T-helper 22 cell (primary cell): ENCODE data around the gene CCDC57.

ENCODE experiments used
- DNase-seq: peaks from one replicate; pipeline ENCODE4 v3.0.0-alpha.2; 2020; ENCODE audit warnings: low read depth

CCDC57 gene

DNA sequence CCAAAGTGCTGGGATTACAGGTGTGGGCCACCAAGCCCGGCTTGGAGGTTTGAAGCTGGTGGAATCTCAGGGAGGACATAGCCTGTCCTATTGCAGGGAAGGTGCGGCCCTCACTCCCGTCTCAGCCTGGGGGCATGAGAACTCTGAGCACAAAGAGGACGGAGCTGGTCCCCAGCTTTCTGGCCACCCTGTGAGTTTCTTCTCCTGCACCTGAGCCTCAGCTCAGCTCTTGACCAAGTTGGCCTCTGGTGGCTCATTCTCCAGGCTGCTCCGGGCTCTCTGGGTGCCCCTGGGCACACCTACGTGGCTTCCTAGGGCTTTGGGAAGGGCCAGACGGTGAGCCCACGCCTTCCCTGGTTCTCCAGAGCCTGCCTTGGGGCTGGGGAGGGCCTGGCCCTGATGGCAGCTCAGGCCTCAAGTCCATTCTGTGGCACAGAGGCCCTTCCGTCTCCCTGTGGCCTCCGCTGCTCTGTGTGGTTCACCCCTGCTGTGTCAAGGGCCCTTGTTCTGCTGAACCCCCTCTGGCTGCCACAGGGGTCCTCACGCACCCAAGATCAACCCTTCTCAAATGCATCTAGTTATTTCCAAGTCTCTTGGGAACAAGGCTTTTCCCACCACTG lies 107.7 kb downstream of the CCDC57 start:
- DNase-seq, result no peak

GRCh38 chr17:82103553-82104451 lies 108.8 kb downstream of the CCDC57 start:
- DNase-seq, result no peak

DNA sequence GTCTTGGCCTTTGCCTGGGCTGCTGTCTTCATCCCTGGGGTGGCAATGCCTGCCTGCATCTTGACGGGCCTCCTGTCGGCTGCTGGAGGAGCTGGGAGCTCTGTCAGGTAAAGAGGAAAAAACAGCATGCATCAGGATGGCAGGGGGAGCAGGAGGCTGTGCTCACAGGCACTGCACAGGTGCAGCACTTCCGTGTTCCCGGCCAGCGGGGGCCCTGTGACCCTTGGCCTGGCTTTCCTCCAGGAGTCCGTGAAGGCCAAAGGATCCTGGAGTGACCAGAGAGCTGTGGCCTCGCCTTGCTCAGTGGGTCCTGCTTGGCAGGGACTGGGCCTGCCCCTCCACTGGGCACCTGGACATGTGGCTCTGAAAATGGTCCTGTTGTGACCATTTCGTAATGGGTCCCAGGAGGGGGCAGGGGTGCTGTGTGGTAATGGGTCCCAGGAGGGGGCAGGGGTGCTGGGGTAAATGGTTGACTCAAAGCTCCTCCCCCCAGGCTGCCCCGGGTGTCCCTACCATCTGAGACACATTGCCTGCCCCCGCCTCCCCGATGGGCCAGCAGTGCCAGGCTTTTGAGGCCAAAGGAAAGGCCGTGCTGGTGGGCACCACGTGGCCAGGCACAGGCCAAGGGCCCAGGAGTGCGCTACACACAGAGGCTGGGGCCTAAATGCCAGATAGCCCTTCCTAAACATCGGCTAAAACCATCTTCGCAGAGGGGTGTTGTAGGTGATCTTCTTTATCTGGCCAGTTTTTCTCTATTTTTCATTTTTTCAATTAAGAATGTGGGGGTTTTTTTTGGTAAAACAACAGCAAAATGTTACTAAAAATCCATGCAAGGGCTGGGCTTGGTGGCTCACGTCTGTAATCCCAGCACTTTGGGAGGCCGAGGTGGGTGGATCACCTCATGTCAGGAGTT lies 110.6 kb downstream of the CCDC57 start:
- no peak for DNase-seq

DNA sequence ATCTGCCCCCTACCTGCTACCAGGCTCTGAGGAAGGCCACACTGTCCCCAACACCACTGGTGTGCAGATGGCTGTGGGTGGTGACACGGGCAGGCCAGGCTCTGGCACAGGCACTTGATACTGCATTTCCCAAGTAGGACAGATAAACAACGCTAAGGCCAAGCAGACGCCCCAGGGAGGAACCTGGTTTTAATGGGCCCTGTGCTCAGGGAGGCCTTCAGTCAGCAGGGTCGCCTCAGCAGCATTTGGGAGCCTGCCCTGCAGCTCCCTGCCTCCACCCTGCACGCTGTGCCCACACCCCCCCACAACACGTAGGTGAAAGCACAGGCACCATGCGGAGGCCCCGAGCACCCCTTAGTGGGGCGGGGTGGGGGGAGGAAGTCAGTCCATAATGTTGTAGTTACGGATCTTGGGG lies 111.3 kb downstream of the CCDC57 start:
- DNase-seq, result no peak

- DNase-seq, result no peak
Measured at GRCh38 chr17:82100502-82101298, 111.9 kb downstream of the CCDC57 start.

- no peak for DNase-seq
Measured at GRCh38 chr17:82098939-82099763, 113.5 kb downstream of the CCDC57 start.

GRCh38 chr17:82098169-82098938 lies 114.3 kb downstream of the CCDC57 start, which contains the start of gene FASN:
TSS of gene FASN (minus strand) at chr17:82098236. CDS start at chr17:82096445, 1,791 bp downstream.
- DNase-seq, result peak; percentile 84

- no peak for DNase-seq
Measured at GRCh38 chr17:82097919-82098168, 114.8 kb downstream of the CCDC57 start.

DNA sequence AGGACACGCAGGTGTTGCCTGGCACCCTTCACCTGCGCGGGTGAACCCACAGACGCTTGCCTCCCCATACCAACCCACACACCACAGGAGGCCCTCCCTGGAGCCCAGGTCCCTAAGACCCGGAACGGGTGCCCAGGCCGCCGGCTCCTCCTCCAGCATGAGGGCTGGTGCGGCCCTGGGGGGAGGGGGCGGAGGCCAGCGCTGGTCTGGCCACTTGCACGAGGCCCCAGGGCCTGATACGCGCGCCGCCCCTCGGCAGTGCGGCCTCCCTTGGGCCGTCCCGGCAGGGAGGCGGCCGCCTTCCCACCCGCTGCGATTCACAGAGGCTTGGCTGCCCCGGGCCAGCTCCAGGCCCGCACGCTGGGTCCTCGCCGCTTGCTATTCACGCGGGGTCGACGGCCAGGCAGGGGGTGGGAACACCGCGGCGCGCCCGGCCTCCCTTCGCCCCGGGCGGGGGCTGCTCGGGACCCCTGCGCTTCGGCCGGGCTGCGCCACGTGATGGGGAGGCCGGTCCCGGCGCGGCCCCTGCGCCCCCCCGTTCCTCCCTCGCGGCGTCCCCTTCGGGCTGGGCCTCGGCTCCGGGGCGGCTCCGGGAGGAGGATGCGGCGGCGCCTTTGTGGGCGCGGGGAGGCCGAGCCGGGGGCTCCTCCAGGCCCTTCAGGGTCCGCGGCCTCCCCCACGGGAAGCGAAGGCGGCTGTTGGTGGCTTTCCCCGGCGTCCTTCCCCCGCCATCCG lies 115.3 kb downstream of the CCDC57 start:
- no peak for DNase-seq

DNA sequence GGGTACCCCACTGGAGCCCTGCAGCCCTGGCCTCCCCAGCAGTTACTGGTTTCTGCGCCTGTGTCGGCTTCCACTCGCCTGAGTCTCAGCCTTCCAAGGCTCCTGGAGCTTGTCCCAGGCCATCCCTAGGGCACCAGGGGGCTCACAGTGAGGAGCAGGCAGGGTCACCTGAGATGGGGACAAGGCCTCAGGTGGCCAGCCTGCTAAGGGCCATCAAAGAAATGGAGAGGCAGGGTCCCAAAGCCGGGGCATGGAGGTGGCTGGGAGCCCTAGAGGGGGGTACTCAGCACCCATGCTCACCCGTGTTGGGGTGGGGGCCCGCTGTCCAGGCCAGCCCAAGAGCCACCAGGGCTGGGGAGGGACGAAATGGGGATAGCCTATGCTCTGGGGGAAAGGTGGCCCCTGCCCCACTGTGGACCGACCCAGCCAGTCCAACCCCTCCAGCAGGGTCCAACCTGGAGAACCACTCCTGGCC lies 115.9 kb downstream of the CCDC57 start:
- DNase-seq, result no peak

- DNase-seq, result no peak
Measured at GRCh38 chr17:82095777-82096708, 116.6 kb downstream of the CCDC57 start.

DNA sequence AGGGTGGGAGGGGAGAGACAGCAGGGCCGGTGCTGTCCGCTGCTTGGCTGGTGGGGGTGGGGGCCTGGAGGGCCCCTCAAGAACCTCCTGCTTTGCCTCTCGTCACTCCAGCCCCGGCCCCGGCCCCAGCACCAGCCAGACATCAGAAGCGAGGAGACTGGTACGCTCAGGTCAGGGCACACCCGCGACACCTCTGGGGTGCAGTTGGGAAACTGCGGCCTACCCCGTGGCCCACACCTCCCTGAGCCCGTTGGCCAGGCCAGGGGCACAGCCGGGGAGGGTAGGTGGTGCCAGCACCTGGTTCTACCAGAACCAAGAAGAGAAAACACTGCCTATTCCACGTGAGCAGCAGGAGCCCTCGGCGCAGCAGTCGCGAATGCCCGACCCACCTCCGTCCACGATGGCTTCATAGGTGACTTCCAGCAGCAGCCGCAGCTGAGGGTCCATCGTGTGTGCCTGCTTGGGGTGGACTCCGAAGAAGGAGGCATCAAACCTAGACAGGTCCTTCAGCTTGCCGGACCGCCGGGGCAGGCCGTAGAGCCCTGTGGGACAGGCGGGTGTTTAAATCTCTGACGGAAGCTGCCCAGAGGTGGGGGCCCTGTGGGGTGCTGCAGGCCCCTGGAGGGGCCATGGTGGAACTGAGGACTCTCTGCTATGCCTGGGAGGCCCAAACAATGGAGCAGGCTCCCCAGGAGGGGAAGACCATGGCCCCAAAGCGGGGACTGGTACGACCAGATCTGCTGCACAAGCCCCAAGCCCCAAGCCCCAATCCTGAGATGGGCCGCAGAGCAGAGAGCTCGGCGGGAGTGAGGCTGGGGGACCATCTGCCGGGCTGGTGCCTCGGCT lies 117.5 kb downstream of the CCDC57 start:
- no peak for DNase-seq

- no peak for DNase-seq
Measured at GRCh38 chr17:82092995-82093751, 119.5 kb downstream of the CCDC57 start.

GRCh38 chr17:82092628-82092994 lies 120.0 kb downstream of the CCDC57 start:
- no peak for DNase-seq

- no peak for DNase-seq
Measured at GRCh38 chr17:82092094-82092586, 120.5 kb downstream of the CCDC57 start.
